HFF-Myc (cell line): ENCODE measurements around the gene ZNF550.
"Not testable (repeated sequence)": the region's sequence is repeated elsewhere in the genome, so short reads cannot be mapped to it uniquely, and the experiment has no call there.

Experiments
- DNase-seq: peaks from one replicate; pipeline ENCODE4 v3.0.0-alpha.2; 2011; ENCODE audit warnings: low read depth; ENCODE audit errors: extremely low read depth
- H3K4me3 ChIP-seq: replicated peaks from 2 replicates; pipeline ENCODE4 v1.5.1; 2011; ENCODE audit warnings: low read depth, mild to moderate bottlenecking, control low read depth, low read length

ZNF550 gene

GRCh38 chr19:57488299-57488644, 71.4 kb downstream of the ZNF550 start:
- peak overlapping the region; percentile 77 for H3K4me3 ChIP-seq

GRCh38 chr19:57487477-57488298, 72.0 kb downstream of the ZNF550 start, which contains the start of gene ZNF419:
Gene ZNF419, plus strand, starts transcription at chr19:57487750. Its CDS starts 201 bp downstream, at chr19:57487951.
- DNase-seq, result peak; percentile 56
- peak within 1 kb of the TSS; percentile 77 for H3K4me3 ChIP-seq

More at GRCh38 chr19:57488299-57488644, 71.4 kb downstream of the ZNF550 start:
- DNase-seq, result not testable (repeated sequence)
